H9 (cell line): ENCODE results near the gene PCGF5. TPM values are rescaled to one million over a fixed set of nuclear protein-coding genes. Genes with fewer than 3 reads are reported as not detected.

Experiments
- DNase-seq: peaks from one replicate; pipeline ENCODE4 v3.0.0-alpha.2; 2017
- H2AFZ ChIP-seq: one replicate; pipeline ENCODE4 v1.6.1; 2013; ENCODE audit warnings: mild to moderate bottlenecking, low read length, control low read depth, moderate library complexity
- H2AK5ac ChIP-seq: 2 replicates; pipeline ENCODE4 v1.6.1; 2013; ENCODE audit warnings: low read length, control low read depth, mixed read lengths; ENCODE audit not compliant: insufficient read length
- H2BK120ac ChIP-seq: one replicate; pipeline ENCODE4 v1.6.1; 2013; ENCODE audit warnings: low read depth, mild to moderate bottlenecking, low read length, control low read depth, inconsistent platforms; ENCODE audit not compliant: poor library complexity, severe bottlenecking
- H2BK12ac ChIP-seq: 2 replicates; pipeline ENCODE4 v1.6.1; 2013; ENCODE audit warnings: low read length, control low read depth, mixed read lengths, low read depth; ENCODE audit not compliant: insufficient read length
- H2BK15ac ChIP-seq: 2 replicates; pipeline ENCODE4 v1.6.1; 2013; ENCODE audit warnings: low read depth, low read length, control low read depth
- H2BK20ac ChIP-seq: one replicate; pipeline ENCODE4 v1.6.1; 2013; ENCODE audit warnings: low read depth, mild to moderate bottlenecking, low read length, control low read depth, inconsistent platforms; ENCODE audit not compliant: poor library complexity, severe bottlenecking
- H2BK5ac ChIP-seq: 2 replicates; pipeline ENCODE4 v1.6.1; 2013; ENCODE audit warnings: low read length, control low read depth, mixed read lengths; ENCODE audit not compliant: insufficient read length
- H3K14ac ChIP-seq: 2 replicates; pipeline ENCODE4 v1.6.1; 2013; ENCODE audit warnings: low read length, control low read depth; ENCODE audit not compliant: insufficient read depth
- H3K18ac ChIP-seq: 2 replicates; pipeline ENCODE4 v1.6.1; 2013; ENCODE audit warnings: low read depth, mild to moderate bottlenecking, mixed read lengths, low read length, control low read depth; ENCODE audit not compliant: insufficient read length
- H3K23ac ChIP-seq: 2 replicates; pipeline ENCODE4 v1.6.1; 2013; ENCODE audit warnings: low read length, control low read depth, mixed read lengths, low read depth; ENCODE audit not compliant: insufficient read length
- H3K23me2 ChIP-seq: 2 replicates; pipeline ENCODE4 v1.6.1; 2013; ENCODE audit warnings: low read depth, mild to moderate bottlenecking, mixed read lengths, low read length, control low read depth; ENCODE audit not compliant: insufficient read length, poor library complexity, severe bottlenecking
- H3K27ac ChIP-seq: 2 replicates; pipeline ENCODE4 v1.5.1; 2013; ENCODE audit warnings: low read length, control low read depth, mixed read lengths, low read depth; ENCODE audit not compliant: insufficient read length
- H3K27me3 ChIP-seq: 2 replicates; pipeline ENCODE4 v1.6.1; 2013; ENCODE audit warnings: low read length, control low read depth, inconsistent platforms; ENCODE audit not compliant: insufficient read depth
- H3K4ac ChIP-seq: 2 replicates; pipeline ENCODE4 v1.6.1; 2013; ENCODE audit warnings: low read depth, mild to moderate bottlenecking, control low read depth, inconsistent platforms, low read length, moderate library complexity
- H3K4me1 ChIP-seq: 2 replicates; pipeline ENCODE4 v1.6.1; 2013; ENCODE audit warnings: low read length, control low read depth, inconsistent platforms; ENCODE audit not compliant: insufficient read depth
- H3K4me2 ChIP-seq: 2 replicates; pipeline ENCODE4 v1.6.1; 2013; ENCODE audit warnings: low read length, control low read depth, mixed read lengths; ENCODE audit not compliant: insufficient read length, insufficient read depth
- H3K56ac ChIP-seq: 2 replicates; pipeline ENCODE4 v1.6.1; 2013; ENCODE audit warnings: low read depth, mild to moderate bottlenecking, mixed read lengths, low read length, control low read depth; ENCODE audit not compliant: insufficient read length
- H3K79me1 ChIP-seq: 2 replicates; pipeline ENCODE4 v1.6.1; 2013; ENCODE audit warnings: low read depth, mild to moderate bottlenecking, moderate library complexity, low read length, control low read depth, inconsistent platforms; ENCODE audit not compliant: insufficient read depth, poor library complexity, severe bottlenecking
- H3K79me2 ChIP-seq: 2 replicates; pipeline ENCODE4 v1.6.1; 2013; ENCODE audit warnings: low read length, control low read depth, inconsistent platforms; ENCODE audit not compliant: insufficient read depth
- H3K9ac ChIP-seq: 2 replicates; pipeline ENCODE4 v1.6.1; 2013; ENCODE audit warnings: low read length, control low read depth, mixed read lengths; ENCODE audit not compliant: insufficient read length; ENCODE audit errors: extremely low read depth
- H3K9me3 ChIP-seq: one replicate; pipeline ENCODE4 v1.6.1; 2013; ENCODE audit warnings: low read depth, low read length, inconsistent platforms; ENCODE audit not compliant: control insufficient read depth
- H3T11ph ChIP-seq: one replicate; pipeline ENCODE4 v1.6.1; 2013; ENCODE audit warnings: mild to moderate bottlenecking, low read length, control low read depth, inconsistent platforms
- H4K20me1 ChIP-seq: one replicate; pipeline ENCODE4 v1.6.1; 2013; ENCODE audit not compliant: control insufficient read depth, insufficient read length, insufficient read depth
- H4K5ac ChIP-seq: 2 replicates; pipeline ENCODE4 v1.6.1; 2013; ENCODE audit warnings: low read depth, mild to moderate bottlenecking, mixed read lengths, low read length, control low read depth; ENCODE audit not compliant: insufficient read length
- H4K8ac ChIP-seq: replicated peaks from 2 replicates; pipeline ENCODE4 v1.6.1; 2013; ENCODE audit warnings: low read length, control low read depth, mixed read lengths, low read depth; ENCODE audit not compliant: insufficient read length
- H4K91ac ChIP-seq: 2 replicates; pipeline ENCODE4 v1.6.1; 2013; ENCODE audit warnings: low read depth, mild to moderate bottlenecking, moderate library complexity, mixed read lengths, low read length, control low read depth; ENCODE audit not compliant: insufficient read length
- H3K27ac Mint-ChIP-seq, 3 experiments: 2 replicates in 2 of 3; 3 replicates in 1 of 3; pipeline ENCODE4 v1.8.0; 2020 to 2021; ENCODE audit warnings: mixed read lengths in 3 of 3, mild to moderate bottlenecking in 1 of 3, moderate library complexity in 1 of 3
- H3K27me3 Mint-ChIP-seq: 2 replicates; pipeline ENCODE4 v1.8.0; 2021; ENCODE audit warnings: low read depth, mild to moderate bottlenecking, moderate library complexity, mixed read lengths
- H3K36me3 Mint-ChIP-seq, 3 experiments: 2 replicates in 2 of 3; 3 replicates in 1 of 3; pipeline ENCODE4 v1.8.0; 2020 to 2021; ENCODE audit warnings: low read depth in 3 of 3, mixed read lengths in 3 of 3; ENCODE audit not compliant: insufficient read depth in 1 of 3
- H3K4me1 Mint-ChIP-seq, 2 experiments: 2 replicates each; pipeline ENCODE4 v1.8.0; 2020; ENCODE audit warnings: mixed read lengths in 2 of 2
- H3K4me3 Mint-ChIP-seq, 2 experiments: 2 replicates in 1 of 2; 3 replicates in 1 of 2; pipeline ENCODE4 v1.8.0; 2020 to 2021; ENCODE audit warnings: mild to moderate bottlenecking in 2 of 2, mixed read lengths in 2 of 2, moderate library complexity in 1 of 2
- H3K9me3 Mint-ChIP-seq, 2 experiments: 2 replicates in 1 of 2; 3 replicates in 1 of 2; pipeline ENCODE4 v1.8.0; 2020; ENCODE audit warnings: mild to moderate bottlenecking in 2 of 2, mixed read lengths in 2 of 2, moderate library complexity in 1 of 2
- WGBS: extraction: QIAGEN DNeasy Blood & Tissue Kit; methylation state at CpG from one replicate; pipeline ENCODE4 v1.1.7; 2013; ENCODE audit warnings: missing lambda C conversion rate, low lambda C conversion rate, mixed read lengths; ENCODE audit not compliant: insufficient read length; ENCODE audit errors: extremely low coverage; 5-methylcytosine and 5-hydroxymethylcytosine counted together
- total RNA-seq: library from RNA; stranded (reverse); gene quantifications from 2 replicates; pipeline ENCODE4 v1.2.1, GENCODE V29; 2021
- TF ChIP-seq, protein P1 (sequence below): fragments of 200-600 bp; sonication (generic); conservative IDR thresholded peaks from 3 replicates; pipeline ENCODE4 v1.8.0; 2021; ENCODE audit warnings: antibody characterized with exemption, mild to moderate bottlenecking

Gene PCGF5
- total RNA-seq, 1 experiment from 2014 or later = 6.9 TPM

- H3K23ac ChIP-seq = no peak overlapping the region
- no peak overlapping the region for H3T11ph ChIP-seq
- no peak overlapping the region for H3K14ac ChIP-seq
- Mint-ChIP-seq H3K27me3 (peaks cover 66% of the 10 kb centered on the region), H3K27ac (no peak overlapping the region), H3K36me3 (no peaks in the 10 kb centered on the region), H3K4me3 (no peak overlapping the region), H3K9me3 (no peaks in the 10 kb centered on the region), H3K4me1 (peaks cover 5% of the 10 kb centered on the region in 2 experiments; a peak in 3 of 4 replicates)
- H4K20me1 ChIP-seq = no peaks in the 10 kb centered on the region
- TF ChIP-seq, protein P1, sequence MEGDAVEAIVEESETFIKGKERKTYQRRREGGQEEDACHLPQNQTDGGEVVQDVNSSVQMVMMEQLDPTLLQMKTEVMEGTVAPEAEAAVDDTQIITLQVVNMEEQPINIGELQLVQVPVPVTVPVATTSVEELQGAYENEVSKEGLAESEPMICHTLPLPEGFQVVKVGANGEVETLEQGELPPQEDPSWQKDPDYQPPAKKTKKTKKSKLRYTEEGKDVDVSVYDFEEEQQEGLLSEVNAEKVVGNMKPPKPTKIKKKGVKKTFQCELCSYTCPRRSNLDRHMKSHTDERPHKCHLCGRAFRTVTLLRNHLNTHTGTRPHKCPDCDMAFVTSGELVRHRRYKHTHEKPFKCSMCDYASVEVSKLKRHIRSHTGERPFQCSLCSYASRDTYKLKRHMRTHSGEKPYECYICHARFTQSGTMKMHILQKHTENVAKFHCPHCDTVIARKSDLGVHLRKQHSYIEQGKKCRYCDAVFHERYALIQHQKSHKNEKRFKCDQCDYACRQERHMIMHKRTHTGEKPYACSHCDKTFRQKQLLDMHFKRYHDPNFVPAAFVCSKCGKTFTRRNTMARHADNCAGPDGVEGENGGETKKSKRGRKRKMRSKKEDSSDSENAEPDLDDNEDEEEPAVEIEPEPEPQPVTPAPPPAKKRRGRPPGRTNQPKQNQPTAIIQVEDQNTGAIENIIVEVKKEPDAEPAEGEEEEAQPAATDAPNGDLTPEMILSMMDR = no peak
- H3K9ac ChIP-seq = no peak overlapping the region
- no peak overlapping the region for H3K18ac ChIP-seq
- no peak overlapping the region for H4K8ac ChIP-seq
- H3K23me2 ChIP-seq = no peaks in the 10 kb centered on the region
- no peaks in the 10 kb centered on the region for H3K4me1 ChIP-seq
- no peak overlapping the region for H3K56ac ChIP-seq
- no peak overlapping the region for H2AFZ ChIP-seq
- no peak overlapping the region for H2BK5ac ChIP-seq
- H3K4ac ChIP-seq = no peak overlapping the region
- H2BK120ac ChIP-seq = no peak overlapping the region
- no peak overlapping the region for H2AK5ac ChIP-seq
- H2BK20ac ChIP-seq = no peak overlapping the region
- H3K4me2 ChIP-seq = no peak overlapping the region
- no peak for DNase-seq
- H4K91ac ChIP-seq = no peak overlapping the region
- no peaks in the 10 kb centered on the region for H3K79me2 ChIP-seq
- no peak overlapping the region for H4K5ac ChIP-seq
- WGBS = no CpG with 5 or more reads among the region's 2 CpGs
- H2BK15ac ChIP-seq = no peak overlapping the region
- no peaks in the 10 kb centered on the region for H3K9me3 ChIP-seq
- H2BK12ac ChIP-seq = no peak overlapping the region
- peaks cover 5% of the 10 kb centered on the region; the same call in 1 of the 2 replicates for H3K27me3 ChIP-seq
- no peak overlapping the region for H3K27ac ChIP-seq
- no peaks in the 10 kb centered on the region for H3K79me1 ChIP-seq
Measured at GRCh38 chr10:91215384-91215783, 5.1 kb upstream of the PCGF5 start.
